T-helper 17 cell (primary cell): ENCODE results near the gene GRAMD1A. TPM values are rescaled to one million over a fixed set of nuclear protein-coding genes. Genes with fewer than 3 reads are reported as not detected.

Experiments
- ATAC-seq: fragments of 150-1000 bp; cut with Tn5 transposase; 2 replicates; pipeline ENCODE4 v1.10.0; 2021; ENCODE audit warnings: mild to moderate bottlenecking, moderate library complexity
- DNase-seq, 3 donors: peaks; one replicate each; pipeline versions ENCODE4 v3.0.0 to v3.0.0-alpha.2; 2020 to 2021
- H3K9me3 ChIP-seq: one replicate; pipeline ENCODE4 v1.7.0; 2013; ENCODE audit warnings: low read length, mild to moderate bottlenecking; ENCODE audit not compliant: control insufficient read depth, poor library complexity, severe bottlenecking
- H3K27ac Mint-ChIP-seq: one replicate; pipeline ENCODE4 v1.8.0; 2022; ENCODE audit warnings: mild to moderate bottlenecking, moderate library complexity, mixed read lengths
- H3K27me3 Mint-ChIP-seq: one replicate; pipeline ENCODE4 v1.8.0; 2022; ENCODE audit warnings: mixed read lengths
- H3K36me3 Mint-ChIP-seq: one replicate; pipeline ENCODE4 v1.8.0; 2022; ENCODE audit warnings: low read depth, mixed read lengths
- H3K4me1 Mint-ChIP-seq: one replicate; pipeline ENCODE4 v1.8.0; 2022; ENCODE audit warnings: mild to moderate bottlenecking, mixed read lengths
- H3K4me3 Mint-ChIP-seq: one replicate; pipeline ENCODE4 v1.8.0; 2022; ENCODE audit warnings: mild to moderate bottlenecking, moderate library complexity, mixed read lengths
- total RNA-seq, 4 donors: library from RNA in 2 of 4; stranded (reverse) in 2 of 4; gene quantifications; one replicate each; pipeline ENCODE4 v1.2.3 and lab custom pipeline; 2022 to 2026

The GRAMD1A gene
- total RNA-seq, 2 donors from 2014 or later = 153 to 162 TPM

GRCh38 chr19:35056513-35057063 is 56.5 kb downstream of the GRAMD1A start:
- peaks cover 15% of the 10 kb centered on the region for H3K27me3 Mint-ChIP-seq

GRCh38 chr19:35058370-35058769 is 58.2 kb downstream of the GRAMD1A start:
- DNase-seq = no peak
- Mint-ChIP-seq H3K4me3 (no peak overlapping the region), H3K27ac (no peak overlapping the region), H3K27me3 (peaks cover 15% of the 10 kb centered on the region), H3K4me1 (no peaks in the 10 kb centered on the region), H3K36me3 (no peaks in the 10 kb centered on the region)
- H3K9me3 ChIP-seq = no peaks in the 10 kb centered on the region
- no peak for ATAC-seq

More at GRCh38 chr19:35056513-35057063, 56.5 kb downstream of the GRAMD1A start:
- Mint-ChIP-seq H3K4me3 (no peak overlapping the region), H3K36me3 (no peaks in the 10 kb centered on the region), H3K27ac (no peak overlapping the region), H3K4me1 (no peaks in the 10 kb centered on the region)
- H3K9me3 ChIP-seq = no peaks in the 10 kb centered on the region
- DNase-seq (no peak), ATAC-seq (no peak)

- Mint-ChIP-seq H3K27ac (no peak overlapping the region), H3K4me3 (no peak overlapping the region), H3K27me3 (peaks cover 15% of the 10 kb centered on the region), H3K36me3 (no peaks in the 10 kb centered on the region), H3K4me1 (no peaks in the 10 kb centered on the region)
- H3K9me3 ChIP-seq = no peaks in the 10 kb centered on the region
- DNase-seq = no peak
- no peak for ATAC-seq
Observed at GRCh38 chr19:35059006-35059798, 59.1 kb downstream of the GRAMD1A start.

- ATAC-seq = no peak
- no peaks in the 10 kb centered on the region for H3K9me3 ChIP-seq
- no peak for DNase-seq
- H3K27ac Mint-ChIP-seq = no peak overlapping the region
- no peaks in the 10 kb centered on the region for H3K4me1 Mint-ChIP-seq
- peaks cover 15% of the 10 kb centered on the region for H3K27me3 Mint-ChIP-seq
- no peaks in the 10 kb centered on the region for H3K36me3 Mint-ChIP-seq
- no peak overlapping the region for H3K4me3 Mint-ChIP-seq
Observed at GRCh38 chr19:35059799-35060091, 59.6 kb downstream of the GRAMD1A start.

GRCh38 chr19:35060160-35060855 is 60.2 kb downstream of the GRAMD1A start:
- H3K9me3 ChIP-seq = no peaks in the 10 kb centered on the region
- no peaks in the 10 kb centered on the region for H3K4me1 Mint-ChIP-seq
- H3K36me3 Mint-ChIP-seq = no peaks in the 10 kb centered on the region
- no peak for DNase-seq
- H3K27me3 Mint-ChIP-seq = peaks cover 15% of the 10 kb centered on the region
- no peak overlapping the region for H3K4me3 Mint-ChIP-seq
- no peak overlapping the region for H3K27ac Mint-ChIP-seq
- ATAC-seq = no peak

GRCh38 chr19:35061583-35062373 is 61.7 kb downstream of the GRAMD1A start:
- H3K4me3 Mint-ChIP-seq = no peak overlapping the region
- H3K27me3 Mint-ChIP-seq = peaks cover 3% of the 10 kb centered on the region
- H3K27ac Mint-ChIP-seq = no peak overlapping the region

GRCh38 chr19:35062942-35063341 is 62.8 kb downstream of the GRAMD1A start:
- no peaks in the 10 kb centered on the region for H3K4me1 Mint-ChIP-seq
- peak overlapping the region; percentile 27 for H3K27ac Mint-ChIP-seq
- no peaks in the 10 kb centered on the region for H3K27me3 Mint-ChIP-seq
- ATAC-seq (no peak), DNase-seq (no peak)
- H3K4me3 Mint-ChIP-seq = no peak overlapping the region
- H3K36me3 Mint-ChIP-seq = no peaks in the 10 kb centered on the region
- no peaks in the 10 kb centered on the region for H3K9me3 ChIP-seq

More at GRCh38 chr19:35061583-35062373, 61.7 kb downstream of the GRAMD1A start:
- DNase-seq = no peak
- no peaks in the 10 kb centered on the region for H3K9me3 ChIP-seq
- Mint-ChIP-seq H3K36me3 (no peaks in the 10 kb centered on the region), H3K4me1 (no peaks in the 10 kb centered on the region)
- ATAC-seq = no peak

GRCh38 chr19:35063940-35064818 is 64.1 kb downstream of the GRAMD1A start:
- Mint-ChIP-seq H3K4me1 (no peaks in the 10 kb centered on the region), H3K4me3 (no peak overlapping the region), H3K27me3 (no peaks in the 10 kb centered on the region), H3K27ac (no peak overlapping the region), H3K36me3 (no peaks in the 10 kb centered on the region)
- ATAC-seq (no peak), DNase-seq (no peak)
- H3K9me3 ChIP-seq = no peaks in the 10 kb centered on the region

GRCh38 chr19:35065574-35065973 is 65.5 kb downstream of the GRAMD1A start:
- ATAC-seq (no peak), DNase-seq (no peak)
- H3K27me3 Mint-ChIP-seq = no peaks in the 10 kb centered on the region
- no peaks in the 10 kb centered on the region for H3K9me3 ChIP-seq
- H3K36me3 Mint-ChIP-seq = no peaks in the 10 kb centered on the region
- H3K4me3 Mint-ChIP-seq = no peak overlapping the region
- H3K4me1 Mint-ChIP-seq = no peaks in the 10 kb centered on the region
- H3K27ac Mint-ChIP-seq = no peak overlapping the region

- Mint-ChIP-seq H3K4me1 (no peaks in the 10 kb centered on the region), H3K27ac (no peak overlapping the region)
Observed at GRCh38 chr19:35066121-35066520, 66.0 kb downstream of the GRAMD1A start.

GRCh38 chr19:35066691-35067563 is 66.8 kb downstream of the GRAMD1A start:
- H3K27ac Mint-ChIP-seq = no peak overlapping the region

More at GRCh38 chr19:35066121-35066520, 66.0 kb downstream of the GRAMD1A start:
- ATAC-seq = no peak
- no peak for DNase-seq
- H3K36me3 Mint-ChIP-seq = no peaks in the 10 kb centered on the region
- H3K4me3 Mint-ChIP-seq = no peak overlapping the region
- no peaks in the 10 kb centered on the region for H3K27me3 Mint-ChIP-seq
- H3K9me3 ChIP-seq = no peaks in the 10 kb centered on the region

More at GRCh38 chr19:35066691-35067563, 66.8 kb downstream of the GRAMD1A start:
- H3K27me3 Mint-ChIP-seq = no peaks in the 10 kb centered on the region
- ATAC-seq (peak; percentile 96), DNase-seq (peak; percentile 73 to 91 (median 78))
- no peaks in the 10 kb centered on the region for H3K36me3 Mint-ChIP-seq
- H3K9me3 ChIP-seq = no peaks in the 10 kb centered on the region
- H3K4me3 Mint-ChIP-seq = no peak overlapping the region
- H3K4me1 Mint-ChIP-seq = no peaks in the 10 kb centered on the region
